ENCODE data around the gene CACNB4.

CACNB4 gene

GRCh38 chr2:152065945-152066344, 32.9 kb downstream of the CACNB4 start:
- peaks cover 5% of the 10 kb centered on the region for H3K4me1 ChIP-seq
- H3K9me3 ChIP-seq (ENCODE audit: control insufficient read depth, low read length) = no peaks in the 10 kb centered on the region
- no peak overlapping the region for H3K4me2 ChIP-seq (ENCODE audit: low read length)
- H3K79me2 ChIP-seq = no peaks in the 10 kb centered on the region
- no peak overlapping the region for H3K27ac ChIP-seq
- H3K9ac ChIP-seq = no peak overlapping the region
- no peak for TF ChIP-seq CTCF (IDR thresholded peaks at IDR 0.05)
- no peak overlapping the region for H3K4me3 ChIP-seq (ENCODE audit: low read depth, low read length)
- no peaks in the 10 kb centered on the region for H3K27me3 ChIP-seq (ENCODE audit: control insufficient read depth, insufficient read depth, low read length)
- no peak overlapping the region for H2AFZ ChIP-seq
- no peaks in the 10 kb centered on the region for H3K36me3 ChIP-seq (ENCODE audit: control insufficient read depth, insufficient read depth, low read length)

- no peaks in the 10 kb centered on the region for H3K36me3 ChIP-seq (ENCODE audit: control insufficient read depth, insufficient read depth, low read length)
- no peak overlapping the region for H2AFZ ChIP-seq
- H3K4me2 ChIP-seq (ENCODE audit: low read length) = no peak overlapping the region
- no peak overlapping the region for H3K4me3 ChIP-seq (ENCODE audit: low read depth, low read length)
- no peaks in the 10 kb centered on the region for H3K27me3 ChIP-seq (ENCODE audit: control insufficient read depth, insufficient read depth, low read length)
- TF ChIP-seq CTCF (IDR thresholded peaks at IDR 0.05) = no peak
- no peak overlapping the region for H3K27ac ChIP-seq
- no peaks in the 10 kb centered on the region for H3K9me3 ChIP-seq (ENCODE audit: control insufficient read depth, low read length)
- no peaks in the 10 kb centered on the region for H3K79me2 ChIP-seq
- no peak overlapping the region for H3K9ac ChIP-seq
- H3K4me1 ChIP-seq = peaks cover 5% of the 10 kb centered on the region
These were observed 34.8 kb downstream of the CACNB4 start for GRCh38 chr2:152064001-152064400.

- Histone ChIP-seq H3K79me2 (no peaks in the 10 kb centered on the region), H3K4me1 (peaks cover 5% of the 10 kb centered on the region), H3K4me2 (ENCODE audit: low read length) (no peak overlapping the region), H3K9me3 (ENCODE audit: control insufficient read depth, low read length) (no peaks in the 10 kb centered on the region), H3K9ac (no peak overlapping the region), H3K27me3 (ENCODE audit: control insufficient read depth, insufficient read depth, low read length) (no peaks in the 10 kb centered on the region), H2AFZ (no peak overlapping the region), H3K27ac (no peak overlapping the region), H3K36me3 (ENCODE audit: control insufficient read depth, insufficient read depth, low read length) (no peaks in the 10 kb centered on the region), H3K4me3 (ENCODE audit: low read depth, low read length) (no peak overlapping the region)
- TF ChIP-seq CTCF (IDR thresholded peaks at IDR 0.05) = no peak
These were observed 35.4 kb downstream of the CACNB4 start for GRCh38 chr2:152063325-152063924.

- no peak overlapping the region for H3K27ac ChIP-seq
- no peaks in the 10 kb centered on the region for H3K36me3 ChIP-seq (ENCODE audit: control insufficient read depth, insufficient read depth, low read length)
- H3K79me2 ChIP-seq = no peaks in the 10 kb centered on the region
- no peak for TF ChIP-seq CTCF (IDR thresholded peaks at IDR 0.05)
- no peak overlapping the region for H3K9ac ChIP-seq
- no peaks in the 10 kb centered on the region for H3K9me3 ChIP-seq (ENCODE audit: control insufficient read depth, low read length)
- no peak overlapping the region for H3K4me2 ChIP-seq (ENCODE audit: low read length)
- H3K4me3 ChIP-seq (ENCODE audit: low read depth, low read length) = no peak overlapping the region
- H3K27me3 ChIP-seq (ENCODE audit: control insufficient read depth, insufficient read depth, low read length) = no peaks in the 10 kb centered on the region
- H3K4me1 ChIP-seq = peaks cover 5% of the 10 kb centered on the region
- H2AFZ ChIP-seq = peak overlapping the region; percentile 40
These were observed 36.4 kb downstream of the CACNB4 start for GRCh38 chr2:152062125-152063091.

Data from parathyroid adenoma (tissue), 2 donors.